IMR-90 (cell line): ENCODE data around the gene TM7SF3. TPM values are rescaled to one million over a fixed set of nuclear protein-coding genes. Genes with fewer than 3 reads are reported as not detected.

ENCODE experiments used
- CHD1 ChIP-seq: IDR thresholded peaks from 2 replicates; pipeline ENCODE4 v1.6.1; 2012; ENCODE audit warnings: low read depth, low read length, improper control_type of control experiment
- MAFK ChIP-seq: IDR thresholded peaks from 2 replicates; pipeline ENCODE4 v1.6.1; 2012; ENCODE audit warnings: low read depth, low read length, improper control_type of control experiment
- RCOR1 ChIP-seq: IDR thresholded peaks from 2 replicates; pipeline ENCODE4 v1.6.1; 2012; ENCODE audit warnings: mild to moderate bottlenecking, low read length, improper control_type of control experiment; ENCODE audit not compliant: insufficient replicate concordance
- SMC3 ChIP-seq: fragments of 150-350 bp; IDR thresholded peaks from 2 replicates; pipeline ENCODE4 v1.6.1; 2016; ENCODE audit warnings: low read depth, mild to moderate bottlenecking, antibody characterized with exemption, low read length, moderate library complexity
- polyA plus RNA-seq, 3 experiments: library from polyadenylated mRNA; depleted of rRNA; stranded (reverse); fragments of >200 nt; gene quantifications; 2 replicates each; pipeline ENCODE4 v1.2.3, GENCODE V29; 2012; ENCODE audit warnings: low replicate concordance in 1 of 3
- total RNA-seq: library from RNA; depleted of rRNA; stranded (reverse); fragments of >200 nt; gene quantifications from 2 replicates; pipeline ENCODE4 v1.2.3, GENCODE V29; 2012
- TF ChIP-seq, protein P1 (sequence below): conservative IDR thresholded peaks from 2 replicates; pipeline ENCODE4 v1.5.1; 2012; ENCODE audit warnings: mild to moderate bottlenecking, low read depth, low read length, improper control_type of control experiment

TM7SF3 gene
- total and polyA plus RNA-seq, 2 of the 4 experiments (the other 2 are of a cell fraction), result 35.3 to 46.6 TPM

DNA sequence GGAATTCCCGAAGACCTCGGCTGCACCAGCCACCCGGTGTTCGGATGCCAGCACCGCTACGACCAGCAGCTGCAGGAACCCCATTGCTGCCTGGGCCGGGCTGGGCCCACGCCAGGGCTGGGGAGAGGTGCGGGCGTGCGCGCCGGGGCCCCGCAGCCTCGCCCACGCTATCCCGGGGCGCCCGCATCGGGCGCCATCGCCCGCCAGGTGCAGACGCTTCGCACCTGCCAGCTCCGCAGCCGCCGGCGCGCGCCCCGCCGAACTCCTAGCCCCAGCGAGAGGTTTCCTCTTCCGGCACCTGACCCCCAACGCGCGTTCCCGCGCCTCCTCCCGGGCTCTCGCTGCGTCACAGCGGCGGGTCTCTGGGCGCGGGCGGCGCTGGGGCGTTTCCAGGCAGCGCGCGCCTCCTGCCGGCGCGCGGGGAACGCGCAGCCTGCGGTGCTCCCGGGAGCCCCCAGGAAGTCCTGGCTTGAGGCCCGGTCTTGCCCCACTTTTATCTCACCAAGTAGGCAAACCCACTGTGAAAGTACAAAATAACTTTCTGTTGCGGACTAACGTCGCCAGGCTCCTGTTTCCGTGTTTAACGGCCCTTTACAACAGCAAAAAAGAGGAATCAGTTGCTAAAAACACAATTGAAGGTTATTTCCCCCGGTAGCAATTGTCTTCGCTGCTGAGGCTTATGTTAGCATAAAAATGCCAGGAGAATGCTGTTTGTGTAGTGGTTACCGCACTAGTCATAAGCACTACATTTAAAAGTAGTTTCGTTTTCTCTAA, at the start of gene TM7SF3 (continued):
- TF ChIP-seq MAFK (no peak), RCOR1 (no peak), SMC3 (peak; percentile 52), CHD1 (no peak)
- TF ChIP-seq, protein P1, sequence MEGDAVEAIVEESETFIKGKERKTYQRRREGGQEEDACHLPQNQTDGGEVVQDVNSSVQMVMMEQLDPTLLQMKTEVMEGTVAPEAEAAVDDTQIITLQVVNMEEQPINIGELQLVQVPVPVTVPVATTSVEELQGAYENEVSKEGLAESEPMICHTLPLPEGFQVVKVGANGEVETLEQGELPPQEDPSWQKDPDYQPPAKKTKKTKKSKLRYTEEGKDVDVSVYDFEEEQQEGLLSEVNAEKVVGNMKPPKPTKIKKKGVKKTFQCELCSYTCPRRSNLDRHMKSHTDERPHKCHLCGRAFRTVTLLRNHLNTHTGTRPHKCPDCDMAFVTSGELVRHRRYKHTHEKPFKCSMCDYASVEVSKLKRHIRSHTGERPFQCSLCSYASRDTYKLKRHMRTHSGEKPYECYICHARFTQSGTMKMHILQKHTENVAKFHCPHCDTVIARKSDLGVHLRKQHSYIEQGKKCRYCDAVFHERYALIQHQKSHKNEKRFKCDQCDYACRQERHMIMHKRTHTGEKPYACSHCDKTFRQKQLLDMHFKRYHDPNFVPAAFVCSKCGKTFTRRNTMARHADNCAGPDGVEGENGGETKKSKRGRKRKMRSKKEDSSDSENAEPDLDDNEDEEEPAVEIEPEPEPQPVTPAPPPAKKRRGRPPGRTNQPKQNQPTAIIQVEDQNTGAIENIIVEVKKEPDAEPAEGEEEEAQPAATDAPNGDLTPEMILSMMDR, result peak; percentile 98
